ENCODE measurements around the gene FGF12. TPM values are rescaled to one million over a fixed set of nuclear protein-coding genes. Genes with fewer than 3 reads are reported as not detected.

Gene FGF12
- total RNA-seq, 1 experiment from 2014 or later = 0.07 TPM

DNA sequence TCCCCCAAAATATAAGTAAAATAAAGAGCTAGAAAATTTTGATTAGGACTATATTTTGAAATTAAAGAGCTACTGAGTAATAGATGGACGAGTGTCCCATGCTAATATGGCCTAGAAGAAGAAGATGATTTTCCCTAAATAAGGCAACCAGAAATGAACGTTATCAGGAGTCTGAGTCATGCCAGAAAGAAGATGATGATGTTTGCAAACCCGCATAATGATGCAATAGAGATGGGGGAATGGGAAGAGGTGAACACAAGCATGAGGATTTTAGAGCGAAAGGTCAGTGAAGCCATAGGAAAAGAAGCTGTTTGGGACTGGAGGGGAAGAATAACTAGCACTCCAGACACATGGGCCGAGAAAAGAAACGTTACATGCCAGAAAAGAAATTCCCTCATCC, 71.7 kb downstream of the FGF12 start:
- no peak overlapping the region for H2AFZ ChIP-seq (ENCODE audit: low read depth, low read length, poor library complexity, severe bottlenecking)
- no peak for ATAC-seq
- ChIA-PET RAD21 (ENCODE audit: low non-redundant PET in 1 of 2, low total read pairs in 2 of 2, uncharacterized antibody in 2 of 2, unreplicated experiment in 2 of 2) (interaction anchor here in 1 of 2 experiments (0.7 kb wide), 1 partner anchor 126 kb away, joined by 5 read pairs; no protein-coding TSS in a partner anchor), POLR2A (no interaction called here), CTCF (no interaction called here)
- DNase-seq (ENCODE audit: low read depth, low spot score) = no peak
- no peaks in the 10 kb centered on the region for H3K4me1 ChIP-seq (ENCODE audit: control insufficient read depth in 1 of 2, insufficient read depth in 2 of 2, low read length in 2 of 2)
- peaks cover 32% of the 10 kb centered on the region for H3K27me3 ChIP-seq (ENCODE audit: insufficient read depth, low read length)
- no TSS peak for BruUV-seq (replicated peaks)
- H3K9ac ChIP-seq (ENCODE audit: low read length) = no peak overlapping the region
- H3K79me2 ChIP-seq (ENCODE audit: insufficient read depth, low read length) = no peaks in the 10 kb centered on the region
- intact Hi-C loops (cut with micrococcal nuclease) = no loop called here
- TF ChIP-seq EZH2phosphoT487 (IDR thresholded peaks at IDR 0.05; ENCODE audit: borderline replicate concordance) (no peak), EZH2 (IDR thresholded peaks at IDR 0.05) (no peak), FOSL1 (IDR thresholded peaks at IDR 0.05; ENCODE audit: low read depth) (no peak), EGR1 (IDR thresholded peaks at IDR 0.05; ENCODE audit: low read depth) (no peak), YY1 (IDR thresholded peaks at IDR 0.05; ENCODE audit: extremely low read depth, insufficient replicate concordance, low read depth, low read length) (no peak), POLR2A (IDR thresholded peaks at IDR 0.05; ENCODE audit: borderline replicate concordance, extremely low read depth, insufficient read depth, insufficient read length) (no peak), ELF1 (IDR thresholded peaks at IDR 0.05; ENCODE audit: borderline replicate concordance, low read depth) (no peak), RAD21 (IDR thresholded peaks at IDR 0.05; ENCODE audit: low read depth) (no peak), SRF (IDR thresholded peaks at IDR 0.05; ENCODE audit: low read depth) (no peak)
- TF ChIP-seq, protein P1, sequence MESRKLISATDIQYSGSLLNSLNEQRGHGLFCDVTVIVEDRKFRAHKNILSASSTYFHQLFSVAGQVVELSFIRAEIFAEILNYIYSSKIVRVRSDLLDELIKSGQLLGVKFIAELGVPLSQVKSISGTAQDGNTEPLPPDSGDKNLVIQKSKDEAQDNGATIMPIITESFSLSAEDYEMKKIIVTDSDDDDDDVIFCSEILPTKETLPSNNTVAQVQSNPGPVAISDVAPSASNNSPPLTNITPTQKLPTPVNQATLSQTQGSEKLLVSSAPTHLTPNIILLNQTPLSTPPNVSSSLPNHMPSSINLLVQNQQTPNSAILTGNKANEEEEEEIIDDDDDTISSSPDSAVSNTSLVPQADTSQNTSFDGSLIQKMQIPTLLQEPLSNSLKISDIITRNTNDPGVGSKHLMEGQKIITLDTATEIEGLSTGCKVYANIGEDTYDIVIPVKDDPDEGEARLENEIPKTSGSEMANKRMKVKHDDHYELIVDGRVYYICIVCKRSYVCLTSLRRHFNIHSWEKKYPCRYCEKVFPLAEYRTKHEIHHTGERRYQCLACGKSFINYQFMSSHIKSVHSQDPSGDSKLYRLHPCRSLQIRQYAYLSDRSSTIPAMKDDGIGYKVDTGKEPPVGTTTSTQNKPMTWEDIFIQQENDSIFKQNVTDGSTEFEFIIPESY (IDR thresholded peaks at IDR 0.05; ENCODE audit: extremely low read depth, insufficient replicate concordance, low read length) = no peak
- TF ChIP-seq, protein P2, sequence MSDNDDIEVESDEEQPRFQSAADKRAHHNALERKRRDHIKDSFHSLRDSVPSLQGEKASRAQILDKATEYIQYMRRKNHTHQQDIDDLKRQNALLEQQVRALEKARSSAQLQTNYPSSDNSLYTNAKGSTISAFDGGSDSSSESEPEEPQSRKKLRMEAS (IDR thresholded peaks at IDR 0.05) = no peak
- TF ChIP-seq, protein P3, sequence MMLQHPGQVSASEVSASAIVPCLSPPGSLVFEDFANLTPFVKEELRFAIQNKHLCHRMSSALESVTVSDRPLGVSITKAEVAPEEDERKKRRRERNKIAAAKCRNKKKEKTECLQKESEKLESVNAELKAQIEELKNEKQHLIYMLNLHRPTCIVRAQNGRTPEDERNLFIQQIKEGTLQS (IDR thresholded peaks at IDR 0.05) = no peak
- no peaks in the 10 kb centered on the region for H3K9me3 ChIP-seq (ENCODE audit: control insufficient read depth in 1 of 2, insufficient read depth in 1 of 2, low read depth in 1 of 2, low read length in 2 of 2)
- no peaks in the 10 kb centered on the region for H4K20me1 ChIP-seq (ENCODE audit: insufficient read depth)
- H3K4me3 ChIP-seq (replicated peaks in 1 of 2; ENCODE audit: low read depth in 1 of 2, low read length in 2 of 2) = no peak overlapping the region
- no peak overlapping the region for H3K27ac ChIP-seq (ENCODE audit: low read depth, low read length)
- H3K4me2 ChIP-seq (ENCODE audit: low read length) = no peak overlapping the region
- H3K9me2 ChIP-seq (ENCODE audit: insufficient read depth) = no peaks in the 10 kb centered on the region
- H3K36me3 ChIP-seq (ENCODE audit: control insufficient read depth in 1 of 2, insufficient read depth in 2 of 2, low read length in 2 of 2) = no peaks in the 10 kb centered on the region
